ENCODE measurements around the gene KIFAP3. TPM values are rescaled to one million over a fixed set of nuclear protein-coding genes. Genes with fewer than 3 reads are reported as not detected.
"Not testable (repeated sequence)": the region's sequence is repeated elsewhere in the genome, so short reads cannot be mapped to it uniquely, and the experiment has no call there.

The KIFAP3 gene
- total and polyA plus RNA-seq, 7 donors: 9.2 to 25.7 (median 21.6) TPM

- no peak for ATAC-seq
- no peak for TF ChIP-seq CTCF (IDR thresholded peaks at IDR 0.05)
- H3K27ac ChIP-seq: no peak overlapping the region
Measured at GRCh38 chr1:169873582-169874199, 200.8 kb downstream of the KIFAP3 start.

GRCh38 chr1:169872906-169873305 is 201.6 kb downstream of the KIFAP3 start:
- Histone ChIP-seq H3K4me1 (no peaks in the 10 kb centered on the region), H3K36me3 (ENCODE audit: insufficient read depth in 1 of 2, low read depth in 1 of 2) (peaks cover 3 to 99% of the 10 kb centered on the region in 2 donors), H3K4me3 (no peak overlapping the region), H3K27ac (no peak overlapping the region), H3K9me3 (no peaks in the 10 kb centered on the region), H3K27me3 (ENCODE audit: insufficient read depth in 3 of 3, low read length in 2 of 3) (no peaks in the 10 kb centered on the region)
- no peak for TF ChIP-seq CTCF (IDR thresholded peaks at IDR 0.05)
- intact Hi-C loops (cut with DNase I): no loop called here
- DNase-seq: no peak
- no peak for ATAC-seq

More at GRCh38 chr1:169873582-169874199, 200.8 kb downstream of the KIFAP3 start:
- no peak for DNase-seq
- intact Hi-C loops (cut with DNase I): no loop called here
- 91 to 94% (median 92%) methylated on average over 3 of the region's 3 CpGs for WGBS, 3 donors
- Histone ChIP-seq H3K36me3 (ENCODE audit: insufficient read depth in 1 of 2, low read depth in 1 of 2) (peaks cover 3 to 99% of the 10 kb centered on the region in 2 donors), H3K27me3 (ENCODE audit: insufficient read depth in 3 of 3, low read length in 2 of 3) (no peaks in the 10 kb centered on the region), H3K9me3 (no peaks in the 10 kb centered on the region), H3K4me1 (no peaks in the 10 kb centered on the region), H3K4me3 (no peak overlapping the region)

DNA sequence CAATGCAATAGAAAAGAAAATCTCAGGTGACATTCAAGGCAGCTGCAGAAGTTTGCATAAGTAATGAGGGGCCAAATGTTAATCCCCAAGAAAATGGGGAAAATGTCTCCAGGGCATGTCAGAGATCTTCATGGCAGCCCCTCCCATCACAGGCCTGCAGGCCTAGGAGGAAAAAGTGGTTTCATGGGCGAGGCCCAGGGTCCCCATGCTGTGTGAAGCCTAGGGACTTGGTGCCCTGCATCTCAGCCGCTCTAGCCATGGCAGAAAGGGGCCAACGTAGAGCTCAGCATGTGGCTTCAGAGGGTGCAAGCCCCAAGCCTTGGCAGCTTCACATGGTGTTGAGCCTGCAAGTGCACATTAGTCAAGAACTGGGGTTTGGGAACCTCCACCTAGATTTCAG is 202.5 kb downstream of the KIFAP3 start:
- WGBS, 3 donors: 98% methylated on average over 3 of the region's 3 CpGs
- H3K4me1 ChIP-seq; intact Hi-C loops (cut with DNase I); H3K27ac ChIP-seq; H3K4me3 ChIP-seq; H3K9me3 ChIP-seq; DNase-seq; ATAC-seq; H3K27me3 ChIP-seq (ENCODE audit: insufficient read depth in 3 of 3, low read length in 2 of 3): not testable (repeated sequence)
- peaks cover 3 to 99% of the 10 kb centered on the region in 2 donors for H3K36me3 ChIP-seq (ENCODE audit: insufficient read depth in 1 of 2, low read depth in 1 of 2)

Other genes with a start within 250 kb of the KIFAP3 start
- gene SCYL3, start 180.8 kb downstream of the KIFAP3 start, total RNA-seq: 1 to 10 TPM; 6.7 to 8.5 (median 7.4) TPM
- gene SCYL3, start 180.8 kb downstream of the KIFAP3 start, polyA plus RNA-seq: 10 to 100 TPM in 1 of 3 donors, 1 to 10 TPM in 2; 6.0 to 15.7 (median 8.0) TPM
- gene NTMT2, start 71.3 kb upstream of the KIFAP3 start, total RNA-seq: under 1 TPM in 1 of 4 donors, not detected in 3; 0.28 TPM
- gene NTMT2, start 71.3 kb upstream of the KIFAP3 start, polyA plus RNA-seq: not detected

All from psoas muscle (tissue), 8 donors.